ENCODE measurements around the gene ECI1. TPM values are rescaled to one million over a fixed set of nuclear protein-coding genes. Genes with fewer than 3 reads are reported as not detected.
A peak's percentile ranks its signal among the peaks of the same experiment; 100 is the strongest.

The ECI1 gene
- total RNA-seq, 2 donors from 2014 or later, result 75.8 to 94.7 TPM

- Mint-ChIP-seq H3K4me3 (no peak overlapping the region), H3K4me1 (no peaks in the 10 kb centered on the region), H3K36me3 (ENCODE audit: low read depth) (no peaks in the 10 kb centered on the region), H3K27me3 (ENCODE audit: insufficient read depth) (no peaks in the 10 kb centered on the region), H3K27ac (no peak overlapping the region), H3K9me3 (no peaks in the 10 kb centered on the region)
- DNase-seq, result peak; percentile 81
- Histone ChIP-seq H3K27ac (ENCODE audit: low read depth, low read length) (no peak overlapping the region), H3K36me3 (ENCODE audit: control insufficient read depth, insufficient read depth, low read length) (no peaks in the 10 kb centered on the region), H3K27me3 (ENCODE audit: control insufficient read depth, insufficient read depth, low read length, poor library complexity, severe bottlenecking) (no peaks in the 10 kb centered on the region), H3K9me3 (ENCODE audit: control insufficient read depth, low read length) (no peaks in the 10 kb centered on the region), H3K4me1 (ENCODE audit: control insufficient read depth, insufficient read depth, low read length) (no peaks in the 10 kb centered on the region), H3K4me3 (ENCODE audit: low read length) (no peak overlapping the region), H3K9ac (ENCODE audit: extremely low read depth, low read length, poor library complexity, severe bottlenecking) (no peak overlapping the region)
- peak; percentile 73 for TF ChIP-seq CTCF (conservative IDR thresholded peaks at IDR 0.05)
- WGBS, 2 experiments (ENCODE audit: insufficient coverage in 1 of 2, insufficient read length in 1 of 2), result 90 to 95% methylated on average over 22 to 23 of the region's 23 CpGs
Observed at GRCh38 chr16:2296661-2297505, 45.5 kb upstream of the ECI1 start.

- Mint-ChIP-seq H3K27ac (no peak overlapping the region), H3K4me3 (no peak overlapping the region), H3K36me3 (ENCODE audit: low read depth) (no peaks in the 10 kb centered on the region), H3K4me1 (no peaks in the 10 kb centered on the region), H3K27me3 (ENCODE audit: insufficient read depth) (no peaks in the 10 kb centered on the region), H3K9me3 (no peaks in the 10 kb centered on the region)
- TF ChIP-seq CTCF (conservative IDR thresholded peaks at IDR 0.05), result no peak
- Histone ChIP-seq H3K4me3 (ENCODE audit: low read length) (no peak overlapping the region), H3K4me1 (ENCODE audit: control insufficient read depth, insufficient read depth, low read length) (no peaks in the 10 kb centered on the region), H3K27ac (ENCODE audit: low read depth, low read length) (no peak overlapping the region), H3K9me3 (ENCODE audit: control insufficient read depth, low read length) (no peaks in the 10 kb centered on the region), H3K9ac (ENCODE audit: extremely low read depth, low read length, poor library complexity, severe bottlenecking) (no peak overlapping the region), H3K27me3 (ENCODE audit: control insufficient read depth, insufficient read depth, low read length, poor library complexity, severe bottlenecking) (no peaks in the 10 kb centered on the region), H3K36me3 (ENCODE audit: control insufficient read depth, insufficient read depth, low read length) (no peaks in the 10 kb centered on the region)
- 91 to 92% methylated on average over 17 to 21 of the region's 21 CpGs for WGBS, 2 experiments (ENCODE audit: insufficient coverage in 1 of 2, insufficient read length in 1 of 2)
- DNase-seq, result no peak
Observed at GRCh38 chr16:2295056-2295798, 43.8 kb upstream of the ECI1 start.

- Mint-ChIP-seq H3K27me3 (ENCODE audit: insufficient read depth) (no peaks in the 10 kb centered on the region), H3K36me3 (ENCODE audit: low read depth) (no peaks in the 10 kb centered on the region), H3K9me3 (no peaks in the 10 kb centered on the region), H3K4me1 (no peaks in the 10 kb centered on the region), H3K4me3 (no peak overlapping the region), H3K27ac (no peak overlapping the region)
- DNase-seq, result no peak
- no peaks in the 10 kb centered on the region for H3K4me1 ChIP-seq (ENCODE audit: control insufficient read depth, insufficient read depth, low read length)
- H3K27ac ChIP-seq (ENCODE audit: low read depth, low read length), result no peak overlapping the region
- WGBS, 2 experiments (ENCODE audit: insufficient coverage in 1 of 2, insufficient read length in 1 of 2), result 95 to 96% methylated on average over 7 to 9 of the region's 9 CpGs
- H3K4me3 ChIP-seq (ENCODE audit: low read length), result no peak overlapping the region
- no peak for TF ChIP-seq CTCF (conservative IDR thresholded peaks at IDR 0.05)
- no peak overlapping the region for H3K9ac ChIP-seq (ENCODE audit: extremely low read depth, low read length, poor library complexity, severe bottlenecking)
- no peaks in the 10 kb centered on the region for H3K36me3 ChIP-seq (ENCODE audit: control insufficient read depth, insufficient read depth, low read length)
- no peaks in the 10 kb centered on the region for H3K9me3 ChIP-seq (ENCODE audit: control insufficient read depth, low read length)
- no peaks in the 10 kb centered on the region for H3K27me3 ChIP-seq (ENCODE audit: control insufficient read depth, insufficient read depth, low read length, poor library complexity, severe bottlenecking)
Observed at GRCh38 chr16:2292221-2292620, 40.8 kb upstream of the ECI1 start.

Data from endodermal cell (in vitro differentiated cells).